Pancreas (tissue), 10 donors: ENCODE measurements around the gene FOXJ1. TPM values are rescaled to one million over a fixed set of nuclear protein-coding genes. Genes with fewer than 3 reads are reported as not detected.

ENCODE experiments used
- ATAC-seq, 4 donors: fragments of 200-7000 bp; cut with Tn5 transposase; one replicate each; pipeline versions ENCODE4 v1.8.0 to v1.9.1; 2020; ENCODE audit warnings: mild to moderate bottlenecking in 4 of 4, moderate library complexity in 4 of 4
- DNase-seq, 6 donors: peaks; one replicate each; pipeline ENCODE4 v3.0.0-alpha.2; 2020
- FAIRE-seq: peaks from 2 replicates; lab custom pipeline; 2012; peaks lifted over from hg19 to GRCh38; lab: Jason Lieb, UNC
- H3K27ac ChIP-seq, 4 donors: fragments of 200-600 bp; sonication (generic); 1 replicate in 3 of 4; 2 replicates in 1 of 4; pipeline versions ENCODE4 v1.5.0 to v1.8.0; 2020
- H3K27me3 ChIP-seq, 4 donors: fragments of 200-600 bp; one replicate each; pipeline ENCODE4 v1.8.0; 2021
- H3K36me3 ChIP-seq, 3 donors: fragments of 200-600 bp; sonication (generic) in 1 of 3; one replicate each; pipeline versions ENCODE4 v1.5.0 to v1.8.0; 2020 to 2021
- H3K4me1 ChIP-seq, 3 donors: fragments of 200-600 bp; one replicate each; pipeline ENCODE4 v1.8.0; 2021
- H3K4me3 ChIP-seq, 4 donors: fragments of 200-600 bp; sonication (generic) in 2 of 4; one replicate each; pipeline versions ENCODE4 v1.5.0 to v1.8.0; 2020 to 2021
- H3K9me3 ChIP-seq, 4 donors: fragments of 200-600 bp; one replicate each; pipeline ENCODE4 v1.8.0; 2021
- CTCF ChIP-seq, 4 donors: fragments of 200-600 bp; sonication (generic) in 3 of 4; IDR thresholded peaks; one replicate each; pipeline versions ENCODE4 v1.5.0 to v1.8.0; 2021; ENCODE audit warnings: antibody characterized with exemption in 4 of 4
- WGBS, 2 donors: extraction: QIAGEN DNeasy Blood & Tissue Kit; methylation state at CpG; one replicate each; pipeline ENCODE4 v1.1.7; 2013; 5-methylcytosine and 5-hydroxymethylcytosine counted together
- intact Hi-C, 3 donors: fragments of 100-400 bp; cut with DNase I; formaldehyde crosslinking; loops; one replicate each; pipeline versions ENCODE4 v1.11.1 to v1.14.2; 2022
- polyA plus RNA-seq, 2 donors: library from polyadenylated mRNA; stranded (reverse); fragments of 200-250 nt; gene quantifications; one replicate each; pipeline ENCODE4 v1.2.3, GENCODE V29; 2013
- total RNA-seq, 6 donors: library from RNA; stranded (reverse); fragmentation: NEBNext Ultra II Directional in 4 of 6; extraction: Animal tissue kit (Norgen Biotek cat#: 25700) in 4 of 6; gene quantifications; one replicate each; pipeline versions ENCODE4 v1.2.1 to v1.2.4, GENCODE V29; 2021 to 2023
- donor health status: healthy with polysubstance abuse.
- donor health status: DM: no; HTN: no; CAD: no; lungs with moderate emphysema.
- donor health status: DM: no; HTN: no; CAD: no.
- donor health status: control.
- donor health status: control.
- donor health status: Bipolar disorder and iron deficiency.
- donor health status: DM: yes; HTN: yes; CAD: no.
- donor health status: DM: no; HTN: no; CAD: no.
- donor health status: DM: no; HTN: no; CAD: no.
- donor health status: DM: yes; HTN: yes; CAD: no.

The FOXJ1 gene
- total and polyA plus RNA-seq, 8 donors = 0.14 to 5.7 (median 0.64) TPM

GRCh38 chr17:76152591-76152990, 11.5 kb upstream of the FOXJ1 start:
- H3K4me3 ChIP-seq = no peak overlapping the region
- H3K36me3 ChIP-seq = no peaks in the 10 kb centered on the region
- WGBS, 2 donors = 83% methylated on average over 7 of the region's 7 CpGs
- no peaks in the 10 kb centered on the region for H3K4me1 ChIP-seq
- TF ChIP-seq CTCF (IDR thresholded peaks at IDR 0.05) = no peak
- FAIRE-seq (no peak), ATAC-seq (no peak), DNase-seq (no peak)
- intact Hi-C loops = loop anchor here in 1 of 3 donors (5.0 kb wide), 1 partner anchor 35 kb away; no protein-coding TSS in a partner anchor
- H3K27me3 ChIP-seq = no peaks in the 10 kb centered on the region
- H3K27ac ChIP-seq = no peak overlapping the region
- no peaks in the 10 kb centered on the region for H3K9me3 ChIP-seq

- no peaks in the 10 kb centered on the region for H3K4me1 ChIP-seq
- H3K9me3 ChIP-seq = no peaks in the 10 kb centered on the region
- ATAC-seq (no peak), DNase-seq (no peak), FAIRE-seq (no peak)
- H3K27ac ChIP-seq = no peak overlapping the region
- no peak for TF ChIP-seq CTCF (IDR thresholded peaks at IDR 0.05)
- intact Hi-C loops = loop anchor here in 1 of 3 donors (5.0 kb wide), 1 partner anchor 35 kb away; no protein-coding TSS in a partner anchor
- no peaks in the 10 kb centered on the region for H3K27me3 ChIP-seq
- H3K36me3 ChIP-seq = no peaks in the 10 kb centered on the region
- 80 to 82% methylated on average over 8 of the region's 8 CpGs for WGBS, 2 donors
- no peak overlapping the region for H3K4me3 ChIP-seq
These were observed 10.9 kb upstream of the FOXJ1 start for GRCh38 chr17:76151896-76152454.

- intact Hi-C loops = loop anchor here in 1 of 3 donors (5.0 kb wide), 1 partner anchor 34 kb away; no protein-coding TSS in a partner anchor
- DNase-seq = no peak
- H3K4me3 ChIP-seq = no peak overlapping the region
- no peak for ATAC-seq
- no peak overlapping the region for H3K27ac ChIP-seq
- H3K4me1 ChIP-seq = no peaks in the 10 kb centered on the region
- H3K27me3 ChIP-seq = no peaks in the 10 kb centered on the region
- 78 to 83% methylated on average over 23 of the region's 23 CpGs for WGBS, 2 donors
- TF ChIP-seq CTCF (IDR thresholded peaks at IDR 0.05) = no peak
- FAIRE-seq = no peak
- no peaks in the 10 kb centered on the region for H3K36me3 ChIP-seq
- no peaks in the 10 kb centered on the region for H3K9me3 ChIP-seq
These were observed 9.9 kb upstream of the FOXJ1 start for GRCh38 chr17:76150712-76151622.

GRCh38 chr17:76149214-76149613, 8.2 kb upstream of the FOXJ1 start:
- Histone ChIP-seq H3K36me3 (no peaks in the 10 kb centered on the region), H3K4me1 (no peaks in the 10 kb centered on the region), H3K4me3 (no peak overlapping the region), H3K27me3 (no peaks in the 10 kb centered on the region), H3K27ac (no peak overlapping the region), H3K9me3 (no peaks in the 10 kb centered on the region)
- intact Hi-C loops = no loop called here
- FAIRE-seq = no peak
- ATAC-seq = no peak
- DNase-seq = no peak
- 79 to 90% methylated on average over 10 of the region's 10 CpGs for WGBS, 2 donors
- no peak for TF ChIP-seq CTCF (IDR thresholded peaks at IDR 0.05)

- Histone ChIP-seq H3K36me3 (no peaks in the 10 kb centered on the region), H3K9me3 (no peaks in the 10 kb centered on the region), H3K4me1 (no peaks in the 10 kb centered on the region), H3K27ac (no peak overlapping the region), H3K4me3 (no peak overlapping the region), H3K27me3 (no peaks in the 10 kb centered on the region)
- TF ChIP-seq CTCF (IDR thresholded peaks at IDR 0.05) = no peak
- FAIRE-seq (no peak), ATAC-seq (no peak), DNase-seq (no peak)
- WGBS, 2 donors = 100% methylated on average over 1 of the region's 1 CpG
- intact Hi-C loops = no loop called here
These were observed 6.9 kb upstream of the FOXJ1 start for GRCh38 chr17:76148015-76148326.
